Effector memory CD4-positive, alpha-beta T cell (primary cell): ENCODE measurements around the gene IMMT.

Source experiments
- DNase-seq, 3 donors: peaks; one replicate each; pipeline ENCODE4 v3.0.0-alpha.2; 2020
- H3K27ac ChIP-seq: 2 replicates; pipeline ENCODE4 v1.7.0; 2013; ENCODE audit warnings: mild to moderate bottlenecking, low read length, moderate library complexity; ENCODE audit not compliant: insufficient read depth, poor library complexity, severe bottlenecking
- H3K27me3 ChIP-seq: replicated peaks from 2 replicates; pipeline ENCODE4 v1.7.0; 2013; ENCODE audit warnings: mild to moderate bottlenecking, low read length; ENCODE audit not compliant: insufficient read depth, control insufficient read depth, poor library complexity, severe bottlenecking
- H3K36me3 ChIP-seq: 2 replicates; pipeline ENCODE4 v1.7.0; 2013; ENCODE audit warnings: mild to moderate bottlenecking, low read length, moderate library complexity; ENCODE audit not compliant: control insufficient read depth, insufficient read depth
- H3K4me1 ChIP-seq: 2 replicates; pipeline ENCODE4 v1.7.0; 2013; ENCODE audit warnings: low read length, mild to moderate bottlenecking; ENCODE audit not compliant: control insufficient read depth, insufficient read depth, poor library complexity, severe bottlenecking
- H3K4me3 ChIP-seq: 2 replicates; pipeline ENCODE4 v1.7.0; 2013; ENCODE audit warnings: low read length, low read depth, mild to moderate bottlenecking; ENCODE audit not compliant: insufficient read depth, poor library complexity, severe bottlenecking
- H3K9me3 ChIP-seq: 2 replicates; pipeline ENCODE4 v1.7.0; 2013; ENCODE audit warnings: mild to moderate bottlenecking, low read length, moderate library complexity; ENCODE audit not compliant: control insufficient read depth

IMMT gene

GRCh38 chr2:86176597-86176996, 18.7 kb downstream of the IMMT start:
- no peak for DNase-seq
- Histone ChIP-seq H3K9me3 (no peaks in the 10 kb centered on the region), H3K4me3 (no peak overlapping the region), H3K36me3 (peaks cover 45% of the 10 kb centered on the region), H3K27ac (no peak overlapping the region), H3K27me3 (no peaks in the 10 kb centered on the region), H3K4me1 (no peaks in the 10 kb centered on the region)

DNA sequence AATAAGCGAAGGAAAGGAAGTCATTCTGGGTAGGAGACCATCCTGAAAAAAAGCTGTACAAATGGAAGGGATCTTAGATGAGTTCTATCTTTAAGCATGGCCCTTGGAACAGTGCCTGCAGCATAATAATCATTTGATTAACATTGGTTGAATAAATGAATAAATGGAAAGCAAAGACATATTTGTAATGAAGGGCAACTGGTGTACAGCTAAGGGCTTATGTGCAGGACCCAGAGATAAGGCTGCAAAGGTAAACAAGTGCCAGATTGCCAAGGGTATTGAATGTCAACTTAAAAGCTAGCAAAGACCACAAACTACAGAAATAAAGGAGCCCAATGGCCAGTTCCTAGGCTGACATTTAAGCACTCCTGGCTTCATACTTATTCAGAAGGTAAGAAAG, 19.4 kb downstream of the IMMT start:
- H3K9me3 ChIP-seq = no peaks in the 10 kb centered on the region
- H3K4me1 ChIP-seq = no peaks in the 10 kb centered on the region
- peaks cover 52% of the 10 kb centered on the region for H3K36me3 ChIP-seq
- H3K27ac ChIP-seq = no peak overlapping the region
- no peak for DNase-seq
- H3K4me3 ChIP-seq = no peak overlapping the region
- H3K27me3 ChIP-seq = no peaks in the 10 kb centered on the region

- Histone ChIP-seq H3K9me3 (no peaks in the 10 kb centered on the region), H3K36me3 (peaks cover 58% of the 10 kb centered on the region), H3K4me1 (no peaks in the 10 kb centered on the region), H3K27me3 (no peaks in the 10 kb centered on the region), H3K4me3 (no peak overlapping the region), H3K27ac (no peak overlapping the region)
- DNase-seq = no peak
Observed at GRCh38 chr2:86174445-86174844, 20.8 kb downstream of the IMMT start.

DNA sequence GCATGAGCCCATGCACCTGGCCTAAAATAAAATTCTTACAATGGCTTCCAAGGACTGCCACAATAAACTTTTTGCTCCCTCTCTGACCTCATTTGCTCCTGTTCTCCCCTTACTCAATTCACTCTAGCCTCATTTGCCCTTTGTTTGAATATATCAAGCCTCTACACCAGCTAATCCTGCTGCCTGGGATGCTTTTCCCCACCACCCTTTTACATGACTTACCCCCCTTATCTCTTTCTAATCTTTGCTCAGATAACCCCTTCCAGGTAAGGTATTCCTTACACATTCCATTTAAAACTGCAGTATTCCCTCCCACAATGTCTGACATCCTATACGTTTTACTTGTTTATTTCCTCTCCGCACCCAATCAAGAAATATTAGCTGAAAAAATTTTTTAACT, 22.7 kb downstream of the IMMT start:
- Histone ChIP-seq H3K4me3 (no peak overlapping the region), H3K9me3 (no peaks in the 10 kb centered on the region), H3K4me1 (no peaks in the 10 kb centered on the region), H3K27ac (no peak overlapping the region), H3K27me3 (no peaks in the 10 kb centered on the region), H3K36me3 (peaks cover 54% of the 10 kb centered on the region)
- no peak for DNase-seq

GRCh38 chr2:86171295-86171694, 24.0 kb downstream of the IMMT start:
- H3K27me3 ChIP-seq = no peaks in the 10 kb centered on the region
- H3K27ac ChIP-seq = no peak overlapping the region
- peaks cover 58% of the 10 kb centered on the region for H3K36me3 ChIP-seq
- no peaks in the 10 kb centered on the region for H3K9me3 ChIP-seq
- H3K4me1 ChIP-seq = no peaks in the 10 kb centered on the region
- DNase-seq = no peak
- H3K4me3 ChIP-seq = no peak overlapping the region

DNA sequence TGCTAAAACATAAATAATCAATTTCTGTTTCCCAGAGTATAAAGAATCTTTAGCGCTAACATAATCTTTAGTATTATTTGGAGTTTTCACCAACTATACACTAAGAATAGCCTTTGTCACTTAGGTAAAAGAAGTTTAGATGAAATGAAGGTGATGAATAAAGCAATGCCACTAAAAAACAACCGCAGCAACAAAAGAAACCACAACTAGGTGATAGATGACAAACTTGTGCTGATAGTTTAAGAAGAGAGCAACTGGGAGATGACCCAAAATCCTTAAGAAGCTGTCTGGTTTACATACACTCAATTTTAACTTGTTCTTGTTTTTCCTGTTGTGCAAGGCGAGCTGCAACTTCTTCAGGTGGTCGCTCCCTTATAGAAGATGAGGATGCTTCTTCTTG, 24.8 kb downstream of the IMMT start:
- H3K27me3 ChIP-seq = no peaks in the 10 kb centered on the region
- DNase-seq = no peak
- H3K36me3 ChIP-seq = peaks cover 57% of the 10 kb centered on the region
- no peak overlapping the region for H3K27ac ChIP-seq
- no peaks in the 10 kb centered on the region for H3K9me3 ChIP-seq
- H3K4me1 ChIP-seq = no peaks in the 10 kb centered on the region
- H3K4me3 ChIP-seq = no peak overlapping the region

- DNase-seq = no peak
- peaks cover 69% of the 10 kb centered on the region for H3K36me3 ChIP-seq
- H3K27ac ChIP-seq = no peak overlapping the region
- no peaks in the 10 kb centered on the region for H3K27me3 ChIP-seq
- no peak overlapping the region for H3K4me3 ChIP-seq
- H3K4me1 ChIP-seq = no peaks in the 10 kb centered on the region
- H3K9me3 ChIP-seq = no peaks in the 10 kb centered on the region
Observed at GRCh38 chr2:86160156-86160952, 34.9 kb downstream of the IMMT start.

DNA sequence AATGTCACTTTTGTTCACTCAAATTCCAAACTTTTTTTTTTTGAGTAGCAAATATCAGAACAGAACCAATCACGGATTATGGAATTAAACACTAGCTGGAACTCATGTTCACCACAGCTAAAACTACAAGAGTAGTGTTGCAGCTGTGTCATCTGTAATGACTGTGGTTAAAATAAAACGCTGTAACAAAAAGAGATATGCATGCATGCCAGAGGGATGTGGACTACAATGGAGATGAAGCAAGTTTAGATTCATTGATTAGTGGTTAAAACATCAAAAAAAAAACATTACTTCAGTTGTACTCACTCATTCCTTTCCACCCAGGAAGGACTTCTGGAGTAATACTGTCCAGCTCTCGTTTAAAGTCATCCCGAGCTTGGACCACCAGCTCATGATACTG, 37.0 kb downstream of the IMMT start:
- no peaks in the 10 kb centered on the region for H3K4me1 ChIP-seq
- H3K9me3 ChIP-seq = no peaks in the 10 kb centered on the region
- H3K4me3 ChIP-seq = no peak overlapping the region
- no peaks in the 10 kb centered on the region for H3K27me3 ChIP-seq
- H3K27ac ChIP-seq = no peak overlapping the region
- no peak for DNase-seq
- peaks cover 68% of the 10 kb centered on the region for H3K36me3 ChIP-seq

DNA sequence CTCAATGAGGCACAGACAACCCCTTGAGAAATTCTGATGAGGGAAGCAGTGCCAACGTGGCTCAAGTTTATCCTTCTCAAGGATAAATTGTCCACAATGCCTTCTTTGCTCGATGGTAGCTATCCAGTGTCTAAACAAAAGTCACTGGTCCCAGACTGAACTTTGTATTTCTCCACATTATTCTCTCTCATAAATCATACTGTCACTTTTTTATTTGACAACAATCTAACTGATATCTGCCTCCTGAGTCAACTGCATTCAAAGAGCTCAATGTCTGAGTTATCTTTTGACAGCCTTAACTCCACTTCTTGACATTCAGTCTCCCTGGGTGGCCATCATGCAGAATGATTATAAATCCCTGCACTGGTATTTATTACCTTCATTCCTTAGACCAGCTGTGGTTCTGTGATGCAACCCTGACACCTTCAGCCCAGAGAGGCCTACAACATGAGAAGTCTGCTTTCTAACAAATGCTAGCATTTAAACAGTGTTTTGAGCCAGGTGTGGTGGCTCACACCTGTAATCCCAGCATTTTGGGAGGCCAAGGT, 38.2 kb downstream of the IMMT start:
- H3K27ac ChIP-seq = no peak overlapping the region
- H3K27me3 ChIP-seq = no peaks in the 10 kb centered on the region
- no peak for DNase-seq
- H3K4me1 ChIP-seq = no peaks in the 10 kb centered on the region
- peaks cover 56% of the 10 kb centered on the region for H3K36me3 ChIP-seq
- no peak overlapping the region for H3K4me3 ChIP-seq
- no peaks in the 10 kb centered on the region for H3K9me3 ChIP-seq

GRCh38 chr2:86150502-86150901, 44.8 kb downstream of the IMMT start:
- no peak overlapping the region for H3K27ac ChIP-seq
- H3K36me3 ChIP-seq = peaks cover 70% of the 10 kb centered on the region
- no peaks in the 10 kb centered on the region for H3K4me1 ChIP-seq
- H3K4me3 ChIP-seq = no peak overlapping the region
- no peaks in the 10 kb centered on the region for H3K27me3 ChIP-seq
- DNase-seq = no peak
- no peaks in the 10 kb centered on the region for H3K9me3 ChIP-seq
